Fibroblast of pulmonary artery (primary cell): ENCODE results near the gene DNMT3A.

ENCODE experiments used
- DNase-seq: peaks from one replicate; pipeline ENCODE4 v3.0.0-alpha.2; 2010; ENCODE audit warnings: low read depth
- H3K4me3 ChIP-seq: replicated peaks from 2 replicates; pipeline ENCODE4 v1.5.1; 2011; ENCODE audit warnings: low read depth, mild to moderate bottlenecking, control low read depth, low read length, moderate library complexity
- TF ChIP-seq, protein P1 (sequence below): IDR thresholded peaks from 2 replicates; pipeline ENCODE4 v1.5.1; 2011; ENCODE audit warnings: mild to moderate bottlenecking, control low read depth, low read length, inconsistent platforms; ENCODE audit errors: missing control alignments

DNMT3A gene

DNA sequence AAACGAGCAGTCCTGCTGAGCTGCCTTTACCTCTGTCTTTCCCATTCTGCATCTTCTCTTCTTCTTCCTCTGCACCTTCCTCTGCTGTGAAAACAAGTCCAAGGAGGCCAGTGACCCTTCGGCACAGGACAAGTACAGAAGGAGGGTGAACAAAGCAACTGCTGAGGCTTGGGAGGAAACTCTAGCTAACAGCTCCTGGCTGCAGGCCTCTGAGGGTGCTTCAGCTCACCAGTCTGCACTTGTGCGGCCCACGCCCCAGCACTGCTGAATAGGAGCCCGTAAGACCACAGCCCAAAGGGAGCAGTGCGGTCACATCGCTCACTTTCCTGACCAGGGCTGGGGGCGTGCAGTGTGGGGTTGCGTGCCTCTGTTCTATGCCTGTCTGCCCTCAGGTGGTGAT is 42.1 kb upstream of the DNMT3A start:
- TF ChIP-seq, protein P1, sequence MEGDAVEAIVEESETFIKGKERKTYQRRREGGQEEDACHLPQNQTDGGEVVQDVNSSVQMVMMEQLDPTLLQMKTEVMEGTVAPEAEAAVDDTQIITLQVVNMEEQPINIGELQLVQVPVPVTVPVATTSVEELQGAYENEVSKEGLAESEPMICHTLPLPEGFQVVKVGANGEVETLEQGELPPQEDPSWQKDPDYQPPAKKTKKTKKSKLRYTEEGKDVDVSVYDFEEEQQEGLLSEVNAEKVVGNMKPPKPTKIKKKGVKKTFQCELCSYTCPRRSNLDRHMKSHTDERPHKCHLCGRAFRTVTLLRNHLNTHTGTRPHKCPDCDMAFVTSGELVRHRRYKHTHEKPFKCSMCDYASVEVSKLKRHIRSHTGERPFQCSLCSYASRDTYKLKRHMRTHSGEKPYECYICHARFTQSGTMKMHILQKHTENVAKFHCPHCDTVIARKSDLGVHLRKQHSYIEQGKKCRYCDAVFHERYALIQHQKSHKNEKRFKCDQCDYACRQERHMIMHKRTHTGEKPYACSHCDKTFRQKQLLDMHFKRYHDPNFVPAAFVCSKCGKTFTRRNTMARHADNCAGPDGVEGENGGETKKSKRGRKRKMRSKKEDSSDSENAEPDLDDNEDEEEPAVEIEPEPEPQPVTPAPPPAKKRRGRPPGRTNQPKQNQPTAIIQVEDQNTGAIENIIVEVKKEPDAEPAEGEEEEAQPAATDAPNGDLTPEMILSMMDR, result no peak
- DNase-seq, result no peak
- no peak overlapping the region for H3K4me3 ChIP-seq

DNA sequence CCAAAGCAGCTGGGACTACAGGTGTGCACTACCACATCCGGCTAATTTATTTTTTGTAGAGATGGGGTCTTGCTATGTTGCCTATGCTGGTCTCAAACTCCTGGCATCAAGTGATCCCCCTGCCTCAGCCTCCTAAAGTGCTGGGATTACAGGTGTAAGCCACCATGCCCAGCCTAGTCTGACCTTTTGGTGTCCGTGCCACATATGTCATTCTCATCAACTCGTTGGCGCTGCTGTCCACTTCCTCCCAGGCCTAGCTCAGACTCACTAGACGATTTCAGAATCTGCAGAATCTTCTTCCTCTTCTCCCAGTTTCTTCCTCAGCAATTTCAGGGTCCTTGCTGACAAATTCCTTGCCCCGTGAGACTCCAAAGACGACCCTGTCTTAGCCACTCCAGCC is 39.8 kb upstream of the DNMT3A start:
- no peak for DNase-seq
- TF ChIP-seq, protein P1, result no peak

DNA sequence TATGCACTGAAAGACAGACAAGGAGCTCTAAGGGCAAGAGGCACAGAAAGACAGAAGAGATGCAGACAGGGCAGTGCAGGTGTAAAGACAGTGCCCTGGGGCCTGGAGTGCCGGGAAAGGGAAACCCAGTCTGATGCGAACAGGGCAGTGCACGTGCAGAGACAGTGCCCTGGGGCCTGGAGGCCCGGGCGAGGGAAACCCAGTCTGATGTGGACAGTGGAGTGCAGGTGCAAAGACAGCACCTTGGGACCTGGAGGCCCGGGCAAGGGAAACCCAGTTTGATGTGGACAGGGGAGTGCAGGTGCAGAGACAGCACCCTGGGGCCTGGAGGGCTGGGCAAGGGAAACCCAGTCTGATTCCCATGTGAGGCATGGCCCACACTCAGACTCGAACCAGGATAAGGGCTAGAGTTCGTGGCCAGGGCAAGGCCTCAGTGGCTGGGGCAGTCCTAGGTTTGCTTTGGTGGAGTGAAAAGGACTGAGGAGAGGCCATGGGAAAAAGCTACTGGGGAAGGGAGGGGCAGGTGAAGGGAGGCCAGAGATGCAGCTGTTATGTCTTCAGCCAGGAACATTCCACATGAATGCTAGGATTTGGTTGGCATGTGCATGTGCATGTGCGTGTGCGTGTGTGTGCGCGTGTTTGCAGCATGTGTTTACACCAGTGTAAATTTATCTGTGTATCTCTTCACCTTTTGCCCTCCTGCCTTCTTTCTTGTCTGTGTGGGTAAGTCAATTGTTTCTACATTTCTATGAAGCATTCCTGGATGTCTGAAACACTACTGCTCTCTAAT is 39.1 kb upstream of the DNMT3A start:
- no peak overlapping the region for H3K4me3 ChIP-seq
- DNase-seq, result no peak
- TF ChIP-seq, protein P1, result no peak

More for the DNA sequence above, 39.8 kb upstream of the DNMT3A start:
- H3K4me3 ChIP-seq, result no peak overlapping the region

DNA sequence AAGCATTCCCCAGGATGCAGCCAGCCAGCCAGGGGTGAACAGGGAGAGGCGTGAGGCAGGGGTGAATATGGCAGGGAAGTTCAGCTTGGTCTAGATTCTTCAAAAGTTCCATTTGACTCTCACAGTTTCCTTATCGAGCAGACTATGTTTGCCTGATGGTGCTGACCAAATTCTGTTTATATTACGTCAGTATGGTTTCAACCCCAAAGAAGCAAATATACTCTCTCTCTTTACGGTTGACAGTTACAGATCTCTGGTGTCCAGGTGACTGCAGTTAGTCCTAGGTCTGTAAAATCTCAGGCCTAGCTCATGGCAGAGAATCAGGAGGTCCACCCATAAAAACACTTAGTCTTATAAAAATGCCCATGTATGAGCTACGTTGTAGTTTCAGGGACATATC is 38.3 kb upstream of the DNMT3A start:
- DNase-seq, result no peak
- H3K4me3 ChIP-seq, result no peak overlapping the region
- TF ChIP-seq, protein P1, result no peak

DNA sequence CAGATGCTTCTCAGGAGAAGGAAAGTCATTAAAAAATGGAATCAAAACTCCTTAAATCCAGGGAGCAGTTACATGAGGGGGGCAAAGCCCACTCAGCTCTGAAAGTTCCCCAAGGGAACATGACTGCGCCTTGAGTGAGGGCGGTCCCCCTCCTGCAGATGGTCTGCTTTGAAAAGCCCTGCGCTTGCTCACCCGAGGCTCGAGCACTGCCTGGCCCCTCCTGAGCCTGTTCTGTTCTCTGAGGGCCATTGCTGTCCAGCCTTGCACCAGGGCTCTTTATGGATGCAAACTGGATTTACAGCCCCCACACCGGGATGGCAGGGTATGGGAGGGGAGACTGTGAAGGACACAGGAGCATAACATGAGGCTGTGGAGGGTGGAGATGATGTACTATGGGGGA is 37.8 kb upstream of the DNMT3A start:
- H3K4me3 ChIP-seq, result no peak overlapping the region
- no peak for DNase-seq
- TF ChIP-seq, protein P1, result no peak

DNA sequence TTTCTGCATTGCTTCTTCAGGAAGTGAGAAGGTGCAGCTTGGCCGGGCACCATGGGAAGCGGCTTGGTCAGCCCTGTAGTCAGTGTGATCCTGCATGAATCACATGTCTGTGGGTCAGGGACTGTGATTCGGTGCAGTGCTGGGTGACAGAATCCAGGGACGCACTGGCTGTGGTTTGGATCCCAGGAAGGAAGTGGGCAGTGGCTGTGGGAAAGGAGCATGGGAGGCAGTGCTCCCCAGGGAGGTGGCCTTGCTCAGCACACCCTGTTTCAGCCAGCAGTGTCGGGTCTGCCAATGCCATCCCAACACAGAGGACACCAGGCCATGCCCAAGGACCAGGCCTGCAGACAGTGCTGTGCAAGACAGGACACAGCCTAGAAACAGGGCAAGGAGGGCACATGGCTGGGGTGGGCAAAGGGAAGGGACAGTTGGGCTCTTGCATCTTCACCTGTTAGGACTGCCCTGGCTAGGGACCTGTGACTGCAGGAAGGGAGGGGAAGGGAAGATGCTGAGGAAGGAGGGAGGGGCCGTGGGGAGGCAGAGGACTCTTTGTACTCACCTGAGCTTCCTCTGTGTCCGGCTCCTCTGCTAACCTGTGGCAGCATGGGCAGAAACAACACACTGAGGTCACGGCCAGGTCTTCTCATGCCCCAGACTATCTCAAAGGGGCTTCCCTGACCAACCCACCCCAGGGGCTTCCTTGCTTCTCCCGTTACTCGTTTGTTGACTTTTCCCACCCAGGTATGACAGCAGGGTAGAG is 37.2 kb upstream of the DNMT3A start:
- DNase-seq, result peak; percentile 5
- TF ChIP-seq, protein P1, result no peak
- no peak overlapping the region for H3K4me3 ChIP-seq
